GM12891 (cell line): Measurements from ENCODE around the gene DTNA.
"Not testable (repeated sequence)": the region's sequence is repeated elsewhere in the genome, so short reads cannot be mapped to it uniquely, and the experiment has no call there.

ENCODE experiments used
- DNase-seq: peaks from one replicate; pipeline ENCODE4 v3.0.0; 2011; ENCODE audit warnings: low spot score; ENCODE audit not compliant: insufficient read length
- FAIRE-seq: peaks from 2 replicates; lab custom pipeline; 2011; peaks lifted over from hg19 to GRCh38; lab: Jason Lieb, UNC
- PAX5 ChIP-seq: IDR thresholded peaks from 2 replicates; pipeline ENCODE4 v1.6.1; 2011; ENCODE audit warnings: low read length, moderate library complexity, mild to moderate bottlenecking; ENCODE audit not compliant: insufficient read depth, severe bottlenecking
- POLR2A ChIP-seq: IDR thresholded peaks from 2 replicates; pipeline ENCODE4 v1.6.1; 2011; ENCODE audit warnings: low read depth, low read length, control low read depth
- POLR2AphosphoS5 ChIP-seq: IDR thresholded peaks from 2 replicates; pipeline ENCODE4 v1.6.1; 2011; ENCODE audit warnings: low read depth, low read length, control low read depth
- POU2F2 ChIP-seq: IDR thresholded peaks from 2 replicates; pipeline ENCODE4 v1.6.1; 2011; ENCODE audit warnings: low read depth, mild to moderate bottlenecking, control low read depth, low read length, moderate library complexity
- SPI1 ChIP-seq: IDR thresholded peaks from 2 replicates; pipeline ENCODE4 v1.6.1; 2011; ENCODE audit warnings: low read depth, low read length, control low read depth
- TAF1 ChIP-seq: IDR thresholded peaks from 2 replicates; pipeline ENCODE4 v1.6.1; 2011; ENCODE audit warnings: low read depth, low read length, control low read depth

The DTNA gene

GRCh38 chr18:34918856-34919255 is 208.8 kb downstream of the DTNA start:
- TF ChIP-seq POLR2A: no peak
- TF ChIP-seq POU2F2: no peak
- TF ChIP-seq POLR2AphosphoS5: no peak
- TF ChIP-seq SPI1: no peak
- no peak for TF ChIP-seq PAX5
- TF ChIP-seq TAF1: no peak
- DNase-seq (no peak), FAIRE-seq (no peak)

GRCh38 chr18:34921226-34921625 is 211.1 kb downstream of the DTNA start:
- no peak for TF ChIP-seq TAF1
- no peak for TF ChIP-seq SPI1
- TF ChIP-seq POU2F2: no peak
- TF ChIP-seq POLR2A: no peak
- TF ChIP-seq POLR2AphosphoS5: no peak
- no peak for TF ChIP-seq PAX5
- FAIRE-seq: no peak
- no peak for DNase-seq

GRCh38 chr18:34921811-34922385 is 211.8 kb downstream of the DTNA start:
- TF ChIP-seq POLR2AphosphoS5 (no peak), TAF1 (no peak), PAX5 (no peak), POU2F2 (no peak), SPI1 (no peak)
- FAIRE-seq (no peak), DNase-seq (no peak)

- not testable (repeated sequence) for FAIRE-seq, DNase-seq
Observed at GRCh38 chr18:34922594-34922993, 212.5 kb downstream of the DTNA start.

- FAIRE-seq: no peak
- no peak for TF ChIP-seq TAF1
- TF ChIP-seq PAX5: no peak
- TF ChIP-seq POLR2A: no peak
- no peak for TF ChIP-seq POLR2AphosphoS5
- no peak for TF ChIP-seq POU2F2
- no peak for TF ChIP-seq SPI1
- no peak for DNase-seq
Observed at GRCh38 chr18:34923911-34924310, 213.8 kb downstream of the DTNA start.

GRCh38 chr18:34926683-34927082 is 216.6 kb downstream of the DTNA start:
- FAIRE-seq (no peak), DNase-seq (no peak)
- TF ChIP-seq SPI1: no peak
- TF ChIP-seq POU2F2: no peak
- no peak for TF ChIP-seq TAF1
- no peak for TF ChIP-seq POLR2A

- no peak for DNase-seq
- TF ChIP-seq POLR2AphosphoS5: no peak
- TF ChIP-seq SPI1: no peak
- no peak for TF ChIP-seq TAF1
- TF ChIP-seq POLR2A: no peak
- TF ChIP-seq POU2F2: no peak
- FAIRE-seq: no peak
Observed at GRCh38 chr18:34928088-34928753, 218.1 kb downstream of the DTNA start.

- no peak for TF ChIP-seq POLR2AphosphoS5
- no peak for TF ChIP-seq PAX5
- no peak for TF ChIP-seq POLR2A
- TF ChIP-seq SPI1: no peak
- no peak for TF ChIP-seq POU2F2
- no peak for TF ChIP-seq TAF1
- DNase-seq (no peak), FAIRE-seq (no peak)
Observed at GRCh38 chr18:34928754-34929335, 218.7 kb downstream of the DTNA start.

- TF ChIP-seq SPI1 (no peak), PAX5 (no peak), POLR2AphosphoS5 (no peak), POLR2A (no peak), POU2F2 (no peak), TAF1 (no peak)
- no peak for FAIRE-seq
- no peak for DNase-seq
Observed at GRCh38 chr18:34929336-34929780, 219.3 kb downstream of the DTNA start.

- no peak for FAIRE-seq
- no peak for DNase-seq
- TF ChIP-seq POLR2A: no peak
- no peak for TF ChIP-seq TAF1
- TF ChIP-seq PAX5: no peak
- TF ChIP-seq POU2F2: no peak
Observed at GRCh38 chr18:34932363-34932762, 222.3 kb downstream of the DTNA start.
